AG08396 (cell line): ENCODE data around the gene IL9R.
"Not testable (repeated sequence)": the region's sequence is repeated elsewhere in the genome, so short reads cannot be mapped to it uniquely, and the experiment has no call there.

ENCODE experiments used
- DNase-seq: peaks from one replicate; pipeline ENCODE4 v3.0.0; 2012; ENCODE audit warnings: low spot score, mixed read lengths

IL9R gene, protein sequence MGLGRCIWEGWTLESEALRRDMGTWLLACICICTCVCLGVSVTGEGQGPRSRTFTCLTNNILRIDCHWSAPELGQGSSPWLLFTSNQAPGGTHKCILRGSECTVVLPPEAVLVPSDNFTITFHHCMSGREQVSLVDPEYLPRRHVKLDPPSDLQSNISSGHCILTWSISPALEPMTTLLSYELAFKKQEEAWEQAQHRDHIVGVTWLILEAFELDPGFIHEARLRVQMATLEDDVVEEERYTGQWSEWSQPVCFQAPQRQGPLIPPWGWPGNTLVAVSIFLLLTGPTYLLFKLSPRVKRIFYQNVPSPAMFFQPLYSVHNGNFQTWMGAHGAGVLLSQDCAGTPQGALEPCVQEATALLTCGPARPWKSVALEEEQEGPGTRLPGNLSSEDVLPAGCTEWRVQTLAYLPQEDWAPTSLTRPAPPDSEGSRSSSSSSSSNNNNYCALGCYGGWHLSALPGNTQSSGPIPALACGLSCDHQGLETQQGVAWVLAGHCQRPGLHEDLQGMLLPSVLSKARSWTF

GRCh38 chrX:155997436-155997835, at the start of gene IL9R:
TSS of gene IL9R (plus strand) at chrX:155997696. CDS start at chrX:155997760, 64 bp downstream.
- DNase-seq = no peak

GRCh38 chrX:155949098-155949497, 48.4 kb upstream of the IL9R start:
- DNase-seq = no peak

GRCh38 chrX:155951237-155951789, 46.2 kb upstream of the IL9R start:
- DNase-seq = no peak

DNA sequence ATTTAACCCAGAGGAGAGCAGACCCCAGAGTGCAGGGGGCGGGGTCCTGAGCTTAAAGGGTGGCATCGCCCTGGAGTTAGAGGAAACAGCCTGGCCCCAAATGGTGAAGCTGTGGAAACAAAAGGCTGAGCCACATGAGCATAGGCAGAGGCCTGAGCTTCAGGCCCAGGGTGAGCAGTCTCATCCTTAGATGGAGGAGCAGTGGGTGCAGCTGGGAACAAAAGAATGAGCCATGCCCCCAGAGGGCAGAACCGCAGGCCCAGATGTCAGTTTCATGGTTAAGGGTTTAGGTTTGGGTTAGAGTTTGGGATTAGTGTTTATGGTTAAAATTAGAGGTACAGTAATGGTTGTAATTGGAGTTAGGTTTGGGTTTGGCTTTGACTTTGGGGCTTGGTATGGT, 44.4 kb upstream of the IL9R start:
- DNase-seq = no peak

- no peak for DNase-seq
These were observed 42.7 kb upstream of the IL9R start for GRCh38 chrX:155954793-155955192.

- DNase-seq = no peak
These were observed 41.4 kb upstream of the IL9R start for GRCh38 chrX:155956099-155956498.

GRCh38 chrX:155956649-155957048, 40.8 kb upstream of the IL9R start:
- no peak for DNase-seq

- no peak for DNase-seq
These were observed 39.7 kb upstream of the IL9R start for GRCh38 chrX:155957843-155958242.

GRCh38 chrX:155959018-155959587, 38.4 kb upstream of the IL9R start:
- no peak for DNase-seq

- DNase-seq = no peak
These were observed 34.6 kb upstream of the IL9R start for GRCh38 chrX:155962906-155963305.

- no peak for DNase-seq
These were observed 30.6 kb upstream of the IL9R start for GRCh38 chrX:155966876-155967275.

DNA sequence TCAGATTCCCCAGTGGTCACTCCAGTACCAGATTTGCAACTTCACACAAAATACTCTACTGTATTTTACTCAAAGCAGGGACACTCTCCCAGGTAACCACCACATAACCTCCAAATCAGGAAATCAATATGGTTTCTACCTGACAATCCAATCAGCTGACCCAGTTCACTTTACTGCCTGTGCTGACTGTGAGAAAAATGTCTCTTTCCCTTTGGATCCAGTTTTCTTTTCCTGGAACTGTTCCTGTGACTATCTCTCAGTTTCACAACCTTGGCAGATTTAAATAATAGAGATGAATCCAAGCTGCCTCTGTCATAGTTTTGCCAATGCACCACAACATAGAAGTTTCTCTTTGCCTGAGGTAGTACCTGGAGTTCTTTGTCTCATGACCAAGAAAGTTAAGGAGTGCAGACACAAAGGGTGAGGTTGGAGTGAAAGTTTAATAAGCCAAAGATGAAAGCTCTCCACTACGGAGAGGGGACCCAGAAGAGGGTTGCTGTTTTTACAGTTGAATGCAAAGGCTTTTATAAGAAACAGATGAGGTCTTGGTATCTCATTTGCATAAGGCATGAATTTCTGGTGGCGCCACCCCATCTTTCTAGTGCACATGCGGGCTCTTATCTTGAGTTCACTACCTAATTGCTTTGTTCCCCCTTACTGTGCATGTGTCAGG, 29.7 kb upstream of the IL9R start:
- no peak for DNase-seq

DNA sequence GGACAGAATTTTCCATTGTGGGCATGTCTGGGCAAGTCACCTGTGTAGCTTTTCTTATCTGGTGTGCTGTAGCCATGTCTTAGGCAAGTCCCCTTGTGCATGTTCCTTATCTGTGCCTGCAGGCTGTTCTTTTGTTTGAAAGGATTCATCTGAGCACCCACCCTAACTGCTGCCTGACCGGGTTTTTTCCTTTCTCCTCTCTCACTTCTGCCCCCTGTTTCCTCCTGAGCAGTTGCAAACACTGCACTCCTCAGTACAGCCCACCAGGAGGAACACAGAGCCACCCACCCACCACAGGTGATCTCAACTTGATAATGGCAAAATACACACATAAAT, 29.2 kb upstream of the IL9R start:
- no peak for DNase-seq

DNA sequence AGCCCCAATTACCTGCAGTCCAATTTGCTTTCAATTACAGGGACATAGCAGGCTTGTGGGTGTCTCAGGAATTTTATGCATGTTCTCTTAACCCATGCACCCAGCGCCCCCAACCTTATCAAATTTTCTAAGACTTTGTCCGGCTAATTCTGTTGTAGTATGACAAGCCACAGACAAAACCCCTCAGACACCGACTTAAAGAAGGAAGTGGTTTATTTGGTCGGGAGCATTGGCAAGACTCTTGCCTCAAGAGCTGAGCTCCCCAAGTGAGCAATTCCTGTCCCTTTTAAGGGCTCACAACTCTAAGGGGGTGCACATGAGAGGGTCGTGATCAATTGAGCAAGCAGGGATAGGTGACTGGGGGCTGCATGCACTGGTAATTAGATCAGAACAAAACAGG, 28.7 kb upstream of the IL9R start:
- DNase-seq = no peak

- DNase-seq = not testable (repeated sequence)
These were observed 25.8 kb upstream of the IL9R start for GRCh38 chrX:155971658-155972057.

GRCh38 chrX:155972241-155972640, 25.3 kb upstream of the IL9R start:
- DNase-seq = not testable (repeated sequence)

DNA sequence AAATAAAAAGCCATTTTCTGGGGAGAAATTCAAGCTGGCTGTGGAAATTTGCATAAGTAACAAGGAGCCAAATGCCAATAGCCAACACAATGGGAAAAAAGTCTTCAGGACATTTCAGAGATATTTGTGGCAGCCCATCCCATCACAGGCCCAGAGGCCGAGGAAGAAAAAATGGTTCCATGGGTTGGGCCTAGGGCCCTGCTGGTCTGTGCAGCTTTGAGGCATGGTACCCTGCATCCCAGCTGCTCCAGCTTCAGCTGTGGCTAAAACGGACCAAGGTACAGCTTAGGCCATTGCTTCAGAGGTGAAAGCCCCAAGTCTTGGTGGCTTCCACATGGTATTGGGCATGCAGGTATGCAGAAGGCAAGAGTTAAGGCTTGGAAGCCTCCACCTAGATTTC, 14.2 kb upstream of the IL9R start:
- no peak for DNase-seq

- DNase-seq = no peak
These were observed 12.3 kb upstream of the IL9R start for GRCh38 chrX:155985208-155985607.

- DNase-seq = not testable (repeated sequence)
These were observed 10.5 kb upstream of the IL9R start for GRCh38 chrX:155986995-155987394.

DNA sequence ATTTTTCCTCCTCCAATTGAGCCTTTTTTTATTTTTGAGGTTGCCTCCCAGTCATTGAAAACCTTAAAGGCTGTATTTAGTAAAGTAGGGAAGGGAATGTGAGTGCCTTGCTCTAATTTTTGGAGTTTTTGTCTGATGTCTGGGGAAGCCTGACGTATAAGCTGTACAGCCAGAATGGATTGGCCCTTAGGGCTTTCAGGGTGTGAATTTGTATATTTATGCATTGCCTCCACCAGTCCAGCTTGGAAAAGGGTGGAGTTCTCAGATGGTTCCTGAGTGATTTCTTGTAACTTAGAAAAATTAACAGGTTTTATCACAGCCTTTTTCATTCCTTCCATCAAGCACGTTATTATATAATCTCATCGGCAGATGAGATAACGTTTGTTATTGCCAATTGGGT, 8.6 kb upstream of the IL9R start:
- no peak for DNase-seq

DNA sequence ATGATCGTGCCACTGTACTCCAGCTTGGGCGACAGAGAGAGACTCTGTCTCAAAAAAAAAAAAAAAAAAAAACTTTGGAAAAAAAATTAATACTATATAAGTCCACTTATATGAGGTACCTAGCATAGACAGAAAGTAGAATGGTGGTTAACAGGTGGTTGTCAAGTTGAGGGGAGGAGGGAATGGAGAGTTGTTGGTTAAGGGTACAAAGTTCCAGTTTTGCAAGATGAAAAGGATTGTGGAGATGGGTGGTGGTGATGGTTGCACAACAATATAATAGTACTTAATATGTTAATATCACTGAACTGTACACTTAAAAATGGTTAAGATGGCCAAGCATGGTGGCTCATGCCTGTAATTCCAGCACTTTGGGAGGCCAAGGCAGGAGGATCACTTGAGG, 4.1 kb upstream of the IL9R start:
- no peak for DNase-seq

DNA sequence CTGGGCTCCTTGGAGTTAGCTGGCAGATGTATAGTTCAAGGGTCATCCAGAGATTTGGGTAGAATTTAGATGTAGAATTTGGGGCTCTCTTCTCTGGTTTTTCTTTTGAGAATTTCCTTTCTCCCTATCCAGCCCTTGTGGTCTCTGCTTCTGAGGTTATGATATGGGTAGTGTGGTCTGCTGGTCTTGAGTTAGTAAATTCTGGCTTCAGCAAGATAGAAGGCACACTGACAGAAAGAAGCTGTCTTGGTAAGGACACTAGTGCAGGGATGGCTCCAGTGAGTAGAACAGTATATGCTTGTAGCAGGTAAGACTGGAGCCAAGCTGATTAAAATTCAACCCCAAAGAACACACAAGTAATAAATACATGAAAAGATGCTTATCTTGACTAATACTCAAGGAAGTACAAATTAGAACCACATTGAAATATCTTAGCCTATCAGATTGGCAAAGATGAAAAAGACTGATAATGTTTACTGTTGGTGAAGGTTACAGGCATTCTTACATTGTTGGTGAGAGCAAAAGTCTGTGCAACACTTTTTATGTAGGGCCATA, 2.1 kb upstream of the IL9R start:
- no peak for DNase-seq

GRCh38 chrX:155998116-155998515, 620 bp downstream of the IL9R start:
- DNase-seq = no peak
